Epidermal melanocyte (primary cell): ENCODE measurements around the gene MT4.

Experiments used
- DNase-seq: peaks from one replicate; pipeline ENCODE4 v3.0.0; 2011; ENCODE audit warnings: low spot score; ENCODE audit not compliant: insufficient read length

The MT4 gene

DNA sequence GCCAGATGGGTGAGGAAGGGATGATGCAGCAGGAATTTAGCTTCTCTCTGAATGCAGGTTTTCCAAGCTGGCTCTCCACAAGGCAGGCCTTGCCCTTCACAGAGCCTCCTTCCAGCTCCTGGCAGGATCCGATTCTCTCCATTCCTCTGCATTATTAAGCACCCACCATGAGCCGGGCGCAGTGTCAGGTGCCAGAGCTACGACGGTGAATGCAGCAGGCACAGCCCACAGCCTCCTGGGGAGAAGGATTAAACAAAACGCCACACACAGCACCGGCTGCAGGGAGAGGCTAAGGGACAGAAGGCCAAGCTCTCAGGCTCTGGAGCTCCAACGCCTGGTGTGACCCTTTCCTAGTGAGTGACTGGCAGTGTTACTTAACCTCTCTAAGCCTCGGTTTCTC lies 36.5 kb downstream of the MT4 start:
- DNase-seq = no peak

GRCh38 chr16:56603589-56603988 lies 38.7 kb downstream of the MT4 start:
- no peak for DNase-seq

DNA sequence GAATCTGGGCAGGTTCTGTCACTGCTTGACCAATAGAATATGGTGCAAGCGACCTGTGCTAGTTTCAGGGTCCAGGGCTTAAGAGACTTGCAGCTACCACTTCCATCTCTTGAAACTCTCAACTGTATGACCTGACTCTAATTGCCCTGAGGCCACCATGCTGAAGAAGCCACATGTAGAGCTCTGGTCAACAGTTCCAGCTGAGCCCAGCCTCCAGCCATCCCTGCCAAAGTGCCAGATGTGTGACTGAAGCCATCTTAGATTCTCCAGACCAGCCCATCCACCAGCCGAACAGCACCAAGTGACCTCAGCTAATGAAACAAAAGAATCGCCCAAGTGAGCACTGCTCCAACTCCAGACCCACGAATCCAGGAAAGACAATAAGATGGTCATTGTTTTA lies 40.1 kb downstream of the MT4 start:
- no peak for DNase-seq

- DNase-seq = no peak
Observed at GRCh38 chr16:56605475-56605874, 40.6 kb downstream of the MT4 start.

DNA sequence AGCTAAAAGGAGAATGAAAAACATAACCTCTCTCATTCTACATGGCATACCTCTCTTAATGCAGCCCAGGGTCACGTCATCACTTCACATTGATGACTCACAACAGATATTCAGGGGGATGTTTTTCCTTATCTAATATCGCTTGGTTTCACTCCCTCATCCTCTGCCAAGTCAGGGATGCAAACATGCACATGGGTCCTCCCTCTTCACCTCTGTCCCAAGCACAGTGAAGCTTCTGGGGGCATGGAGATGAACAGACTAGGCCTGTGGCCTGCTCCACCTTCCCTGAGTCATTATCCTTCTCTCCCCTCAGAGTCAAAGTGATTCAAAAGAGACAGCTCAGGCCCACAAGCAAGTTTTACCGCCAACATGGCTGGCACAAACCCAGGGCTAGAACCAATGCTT lies 41.2 kb downstream of the MT4 start:
- no peak for DNase-seq

DNA sequence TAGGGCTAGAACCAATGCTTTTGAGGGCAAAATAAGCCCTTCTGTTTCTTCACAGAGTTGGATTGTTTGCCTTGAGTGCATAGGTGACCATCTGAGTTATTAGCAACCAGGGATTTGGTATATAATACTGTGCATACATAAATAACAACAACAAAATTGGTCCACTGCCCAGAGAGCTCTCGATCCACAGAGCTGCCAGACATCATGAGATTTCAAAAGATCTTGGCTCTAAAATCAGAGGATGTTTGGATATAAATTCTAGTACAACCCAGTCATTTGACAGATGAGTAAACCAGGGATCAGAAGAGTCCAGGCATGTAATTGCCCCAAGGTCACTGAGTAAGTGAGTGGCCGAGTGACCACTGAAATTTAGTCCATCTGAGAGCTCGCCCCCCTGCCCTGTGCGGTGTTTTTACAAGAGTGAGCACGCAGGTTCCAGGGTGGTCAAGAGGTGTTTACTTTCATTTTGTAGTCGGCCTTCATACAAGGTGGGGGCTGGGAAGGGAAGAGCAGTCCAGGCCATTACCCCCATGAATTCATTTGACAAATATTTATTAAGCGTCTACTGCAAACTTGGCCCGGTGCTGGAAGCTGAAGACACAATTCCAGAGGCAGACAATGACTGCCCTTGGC lies 41.7 kb downstream of the MT4 start:
- DNase-seq = no peak

DNA sequence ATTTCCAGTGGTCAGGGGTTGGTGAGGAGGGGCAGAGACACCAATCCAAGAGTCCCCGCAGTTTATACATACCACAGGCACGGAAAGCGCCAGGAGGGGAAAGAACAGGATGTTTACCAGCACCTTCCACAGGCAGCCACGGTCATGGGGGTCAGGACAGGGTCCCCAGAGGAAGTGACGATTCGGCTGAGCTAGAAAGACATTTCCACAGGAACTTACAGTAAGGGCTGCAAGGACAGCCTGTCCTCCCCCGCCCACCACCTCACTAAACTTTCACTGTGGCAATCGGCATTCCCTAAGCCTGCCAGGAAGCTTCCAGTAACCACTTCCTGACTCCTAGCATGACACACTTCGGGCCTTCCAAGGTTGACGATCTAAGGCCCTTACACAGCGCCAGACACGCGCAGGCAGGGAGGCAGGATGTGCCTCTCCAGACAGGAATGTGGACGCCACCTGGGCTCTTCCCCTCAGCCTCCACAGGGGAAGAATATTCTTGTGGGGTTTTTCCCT lies 42.3 kb downstream of the MT4 start:
- DNase-seq = peak; percentile 54

- DNase-seq = no peak
Observed at GRCh38 chr16:56607675-56608042, 42.8 kb downstream of the MT4 start.

GRCh38 chr16:56608043-56608875 lies 43.4 kb downstream of the MT4 start, which contains the start of gene MT2A:
Gene MT2A (plus strand): TSS chr16:56608584. CDS start chr16:56608656, 72 bp downstream.
- DNase-seq = peak; percentile 85

GRCh38 chr16:56608876-56609462 lies 44.1 kb downstream of the MT4 start:
- no peak for DNase-seq

DNA sequence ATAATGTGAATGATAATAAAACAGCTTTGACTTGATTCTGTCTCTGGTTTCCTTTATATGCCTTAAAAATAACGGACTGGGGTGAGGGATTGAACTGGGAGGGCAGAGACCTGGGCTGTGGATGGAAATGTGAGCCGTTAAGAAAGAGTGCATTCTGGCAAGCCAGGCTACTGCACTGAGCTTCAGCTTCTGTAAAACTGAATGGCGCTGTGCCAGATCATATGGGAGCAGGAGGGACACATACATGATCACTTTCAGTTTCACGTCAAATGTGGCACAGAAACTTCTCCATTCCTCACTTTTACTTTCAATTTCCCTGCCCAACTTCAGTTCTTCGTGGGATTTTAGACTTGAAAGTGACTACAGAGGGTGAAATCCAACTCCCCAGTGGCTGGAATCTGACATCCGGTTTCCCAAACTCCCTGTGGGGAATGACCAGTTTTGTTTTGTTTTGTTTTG lies 44.6 kb downstream of the MT4 start:
- peak; percentile 66 for DNase-seq

- DNase-seq = no peak
Observed at GRCh38 chr16:56610017-56610608, 45.2 kb downstream of the MT4 start.

GRCh38 chr16:56610609-56611111 lies 45.8 kb downstream of the MT4 start:
- no peak for DNase-seq

DNA sequence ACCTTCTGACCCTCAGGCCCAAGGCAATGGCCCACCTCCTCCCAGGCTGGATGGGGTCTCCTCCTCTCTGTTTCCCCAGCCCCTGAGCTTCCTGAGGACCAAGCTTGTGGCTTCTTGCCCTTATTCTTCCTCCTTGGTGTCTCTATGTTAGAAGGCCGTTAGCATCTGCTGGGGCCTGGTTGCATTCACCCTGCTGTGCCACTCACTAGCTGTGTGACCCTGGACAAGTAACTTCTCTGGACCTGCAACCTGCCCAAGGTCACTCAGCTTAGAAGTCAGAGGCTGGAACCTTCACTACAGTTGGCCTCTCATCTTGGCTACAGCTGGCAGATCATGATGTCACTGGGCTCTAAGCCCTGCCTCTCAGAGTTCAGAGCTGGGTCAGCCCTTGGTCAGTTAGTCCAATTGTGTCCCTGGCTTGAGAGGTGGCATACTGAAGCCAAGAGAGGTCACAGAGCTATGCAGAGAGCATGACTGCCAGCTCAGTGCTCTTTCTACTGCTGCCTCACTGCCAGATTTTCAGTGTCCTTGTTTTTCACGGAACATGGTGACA lies 46.5 kb downstream of the MT4 start:
- DNase-seq = no peak

DNA sequence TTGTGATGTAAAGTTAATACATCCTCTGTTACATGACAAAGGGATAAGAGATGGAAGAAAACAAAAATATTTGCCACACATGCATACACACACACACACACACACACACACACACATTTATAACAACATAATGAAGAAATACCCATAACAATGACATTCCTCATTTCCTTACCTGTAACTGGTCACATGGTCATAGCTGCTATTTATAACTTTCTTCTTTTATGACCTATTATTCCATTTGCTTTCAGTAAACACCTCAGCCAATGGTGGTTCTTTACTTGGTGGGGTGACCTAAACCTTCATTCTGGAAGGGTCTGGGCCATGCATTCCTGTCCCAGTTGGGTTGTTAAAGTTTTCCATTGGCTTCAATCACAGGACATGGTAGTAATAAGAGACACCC lies 48.8 kb downstream of the MT4 start:
- no peak for DNase-seq

GRCh38 chr16:56614549-56614991 lies 49.7 kb downstream of the MT4 start:
- no peak for DNase-seq

- DNase-seq = no peak
Observed at GRCh38 chr16:56615353-56615752, 50.5 kb downstream of the MT4 start.

GRCh38 chr16:56616608-56617211 lies 51.8 kb downstream of the MT4 start:
- DNase-seq = no peak

DNA sequence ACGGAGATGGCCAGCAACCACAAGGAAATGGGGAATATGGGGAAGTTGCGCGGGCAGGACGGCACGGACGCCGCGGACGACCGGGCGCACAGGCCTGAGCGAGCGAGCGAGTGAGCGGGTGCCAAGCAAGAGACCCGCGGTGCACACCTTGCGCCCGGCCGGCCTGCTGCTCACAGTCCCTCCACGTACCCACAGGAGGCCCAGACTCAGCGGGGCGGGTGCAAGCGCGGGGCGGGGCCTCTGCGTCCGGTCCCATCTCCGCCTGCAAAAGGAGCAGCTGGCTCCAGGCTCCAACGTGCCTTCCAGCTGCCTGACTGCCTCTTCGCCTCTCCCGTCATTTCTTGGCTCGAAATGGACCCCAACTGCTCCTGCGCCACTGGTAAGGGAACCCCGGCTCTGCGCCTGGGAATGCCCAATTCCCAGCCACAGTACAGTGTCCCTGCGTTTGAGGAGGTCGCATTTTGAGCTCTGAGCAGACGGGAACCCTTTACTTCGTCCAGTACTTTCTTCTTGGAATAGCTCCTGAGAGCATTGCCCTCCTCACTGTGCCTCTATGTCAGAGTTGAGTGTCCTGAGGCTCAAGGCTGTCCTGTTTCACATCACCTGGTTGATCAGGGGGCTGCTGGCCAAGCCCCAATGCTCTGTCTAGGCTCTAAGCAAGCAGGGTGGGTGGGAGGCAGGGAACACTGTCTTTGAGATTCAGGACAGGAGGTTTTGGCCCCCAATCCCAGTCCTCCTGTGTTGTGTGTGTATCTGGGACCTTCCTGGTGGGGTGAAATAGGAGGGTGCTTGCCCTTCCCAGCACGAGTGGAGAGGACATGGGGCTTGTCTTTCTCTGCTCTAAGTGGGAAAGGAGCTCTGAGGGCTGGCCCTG lies 52.6 kb downstream of the MT4 start:
- no peak for DNase-seq

- no peak for DNase-seq
Observed at GRCh38 chr16:56618138-56618537, 53.3 kb downstream of the MT4 start.
